Lower leg skin (tissue), 4 donors: ENCODE data around the gene PRSS12. TPM values are rescaled to one million over a fixed set of nuclear protein-coding genes. Genes with fewer than 3 reads are reported as not detected.

Experiments
- DNase-seq, 2 donors: peaks; one replicate each; pipeline ENCODE4 v3.0.0-alpha.2; 2019; ENCODE audit warnings: low spot score in 2 of 2
- H3K4me3 ChIP-seq: fragments of 200-600 bp; sonication (generic); 2 replicates; pipeline ENCODE4 v1.5.1; 2017; ENCODE audit warnings: mild to moderate bottlenecking, low read depth; ENCODE audit not compliant: poor library complexity, severe bottlenecking
- CTCF ChIP-seq, 3 donors: fragments of 450-650 bp; IDR thresholded peaks; one replicate each; pipeline ENCODE4 v1.5.1; 2016; ENCODE audit warnings: antibody characterized with exemption in 3 of 3, mild to moderate bottlenecking in 3 of 3, moderate library complexity in 2 of 3
- POLR2A ChIP-seq, 2 donors: fragments of 450-650 bp; IDR thresholded peaks; one replicate each; pipeline ENCODE4 v1.6.1; 2016 to 2017; ENCODE audit warnings: antibody characterized with exemption in 2 of 2, mild to moderate bottlenecking in 1 of 2, moderate library complexity in 1 of 2
- WGBS, 2 donors: methylation state at CpG; one replicate each; pipeline ENCODE4 v1.1.5; 2018; 5-methylcytosine and 5-hydroxymethylcytosine counted together
- intact Hi-C: fragments of 100-400 bp; cut with DNase I; formaldehyde crosslinking; loops from one replicate; pipeline ENCODE4 v1.15.0; 2023; ENCODE audit warnings: low total_unique reads
- total RNA-seq, 4 donors: library from RNA; depleted of rRNA; stranded (reverse); fragments of >200 nt; gene quantifications; one replicate each; pipeline ENCODE4 v1.1.0, GENCODE V29; 2016

The PRSS12 gene
- total RNA-seq, 4 donors from 2014 or later: 3.9 to 9.5 (median 4.6) TPM

- 46 to 53% methylated on average over 9 of the region's 9 CpGs for WGBS, 2 donors
- intact Hi-C loops: no loop called here
- no peak for TF ChIP-seq CTCF (IDR thresholded peaks at IDR 0.05)
- DNase-seq: no peak
- H3K4me3 ChIP-seq: no peak overlapping the region
These were observed 71.0 kb downstream of the PRSS12 start for GRCh38 chr4:118281611-118282442.

GRCh38 chr4:118280501-118281218, 72.1 kb downstream of the PRSS12 start:
- WGBS, 2 donors: 16 to 17% methylated on average over 2 of the region's 2 CpGs
- DNase-seq: peak in 1 of 2 donors; percentile 47
- intact Hi-C loops: no loop called here
- no peak for TF ChIP-seq CTCF (IDR thresholded peaks at IDR 0.05)
- TF ChIP-seq POLR2A (IDR thresholded peaks at IDR 0.05): no peak
- H3K4me3 ChIP-seq: no peak overlapping the region

DNA sequence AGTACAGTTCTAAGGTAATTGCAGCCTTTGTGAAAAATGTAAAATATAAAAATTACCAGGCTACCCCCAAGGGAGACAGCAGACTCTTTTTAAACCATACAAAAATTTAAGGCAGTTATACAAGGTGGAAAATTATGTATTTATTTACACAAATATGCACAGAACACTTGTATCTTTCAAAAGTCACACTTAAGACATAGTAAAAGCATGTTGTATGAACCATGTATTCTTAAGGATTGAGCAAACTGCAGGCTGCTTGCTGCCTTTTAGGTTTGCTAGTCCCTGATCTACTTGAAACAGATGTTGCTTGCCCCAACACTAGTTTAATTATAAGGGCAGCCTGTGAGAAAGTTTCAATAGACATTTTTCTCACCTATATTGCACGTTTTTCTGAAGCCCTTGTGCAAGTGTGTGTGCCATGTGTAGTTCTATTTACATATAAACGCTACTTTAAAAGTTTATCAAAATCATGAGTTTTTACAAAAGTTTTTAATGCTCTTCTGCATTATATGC, 72.8 kb downstream of the PRSS12 start:
- no peak for TF ChIP-seq POLR2A (IDR thresholded peaks at IDR 0.05)
- no peak for TF ChIP-seq CTCF (IDR thresholded peaks at IDR 0.05)
- intact Hi-C loops: no loop called here
- 22 to 24% methylated on average over 2 of the region's 2 CpGs for WGBS, 2 donors
- H3K4me3 ChIP-seq: no peak overlapping the region
- no peak for DNase-seq

DNA sequence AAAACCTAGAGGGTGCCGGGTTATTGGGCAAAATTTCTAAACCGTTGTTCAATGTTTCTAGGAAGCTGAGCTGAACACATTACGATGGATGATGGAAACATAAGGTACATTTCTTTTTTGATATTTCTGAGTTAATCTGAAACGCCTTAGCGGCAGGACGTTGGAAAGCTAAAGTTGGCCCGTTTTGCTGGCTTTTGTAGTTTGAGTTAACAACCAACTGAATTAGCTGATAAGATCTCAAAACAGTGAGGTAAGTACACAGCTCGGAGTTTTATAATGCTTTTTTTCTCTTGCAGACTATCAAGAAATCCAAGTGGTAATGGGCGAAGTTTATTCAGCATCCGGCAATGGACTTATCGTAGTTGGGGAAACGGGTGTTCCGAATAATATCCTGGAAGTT, 73.5 kb downstream of the PRSS12 start:
- H3K4me3 ChIP-seq: peak overlapping the region; percentile 68
- no peak for DNase-seq
- intact Hi-C loops: no loop called here
- 5 to 9% methylated on average over 13 of the region's 13 CpGs for WGBS, 2 donors
- no peak for TF ChIP-seq POLR2A (IDR thresholded peaks at IDR 0.05)
- no peak for TF ChIP-seq CTCF (IDR thresholded peaks at IDR 0.05)

DNA sequence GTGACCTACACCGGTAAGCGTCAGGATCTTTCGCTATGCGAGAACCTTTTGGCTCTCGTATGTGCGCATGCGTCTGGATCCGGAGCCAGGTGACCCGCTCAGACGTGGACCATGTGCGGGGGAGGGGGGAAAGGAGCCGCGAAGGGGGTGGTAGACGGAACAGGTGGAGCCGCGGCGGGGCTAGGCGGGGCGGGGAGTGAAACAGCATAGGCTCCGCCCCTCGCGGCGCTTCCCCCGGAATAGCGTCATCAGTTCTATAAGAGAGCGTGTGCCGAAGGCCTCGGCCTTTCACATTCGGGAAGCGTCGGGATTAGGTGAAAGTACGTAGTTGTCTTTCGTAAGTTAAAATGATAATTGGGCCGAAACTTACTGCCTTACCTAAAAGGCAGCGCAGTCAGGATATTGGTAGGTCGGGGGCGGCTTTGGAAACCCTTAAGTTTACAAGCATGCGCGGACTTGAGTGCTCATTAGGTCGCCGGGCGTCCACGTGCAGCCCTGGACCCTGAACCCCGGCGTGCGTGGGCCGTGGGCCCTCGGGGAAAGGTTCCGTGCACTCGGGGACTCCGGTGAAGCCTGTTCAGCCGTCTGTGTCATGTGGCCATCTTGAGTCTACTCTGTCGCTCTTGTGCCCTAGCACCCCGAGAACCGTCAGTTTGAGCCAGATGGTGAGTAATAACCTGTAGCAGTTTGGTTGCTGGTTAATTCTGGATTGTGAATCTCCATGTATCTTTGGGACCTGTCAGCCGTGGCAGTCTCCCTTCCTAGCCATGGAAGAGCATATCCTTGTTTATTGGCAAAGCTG, 74.1 kb downstream of the PRSS12 start:
- TF ChIP-seq CTCF (IDR thresholded peaks at IDR 0.05) (no peak), POLR2A (IDR thresholded peaks at IDR 0.05) (peak in 1 of 2 donors; percentile 60)
- DNase-seq: peak; percentile 94 to 99
- intact Hi-C loops: no loop called here
- H3K4me3 ChIP-seq: peak overlapping the region; percentile 68
- 0 to 1% methylated on average over 47 to 56 of the region's 56 CpGs for WGBS, 2 donors
